ENCODE results near the gene R3HCC1L.
"Not testable (repeated sequence)": the region's sequence is repeated elsewhere in the genome, so short reads cannot be mapped to it uniquely, and the experiment has no call there.

Gene R3HCC1L

GRCh38 chr10:98131619-98132018 is 2.8 kb upstream of the R3HCC1L start:
- H3K4me2 ChIP-seq (ENCODE audit: low read depth, low read length, poor library complexity, severe bottlenecking) = no peak overlapping the region
- no peak for TF ChIP-seq EZH2phosphoT487 (conservative IDR thresholded peaks at IDR 0.05; ENCODE audit: low read length)
- no peak for TF ChIP-seq CTCF (IDR thresholded peaks at IDR 0.05; ENCODE audit: insufficient read depth, low read length, poor library complexity, severe bottlenecking)
- peaks cover 21% of the 10 kb centered on the region for H3K79me2 ChIP-seq (ENCODE audit: insufficient read depth, low read length)

GRCh38 chr10:98133075-98133752 is 1.2 kb upstream of the R3HCC1L start:
- not testable (repeated sequence) for H3K9me2 ChIP-seq (replicated peaks; ENCODE audit: insufficient read depth, low read length)
- H2AFZ ChIP-seq (ENCODE audit: low read depth, low read length, severe bottlenecking) = peak overlapping the region; percentile 95
- peak overlapping the region; percentile 28 for H3K4me3 ChIP-seq (ENCODE audit: insufficient read depth, low read length, poor library complexity, severe bottlenecking)

More at GRCh38 chr10:98131619-98132018, 2.8 kb upstream of the R3HCC1L start:
- no peak overlapping the region for H3K9ac ChIP-seq (ENCODE audit: low read length)
- H2AFZ ChIP-seq (ENCODE audit: low read depth, low read length, severe bottlenecking) = no peak overlapping the region
- H4K20me1 ChIP-seq (ENCODE audit: low read depth, low read length) = no peaks in the 10 kb centered on the region
- H3K9me3 ChIP-seq (ENCODE audit: insufficient read depth, low read length) = no peaks in the 10 kb centered on the region; the same call in 1 of the 2 replicates
- no peaks in the 10 kb centered on the region for H3K27me3 ChIP-seq (ENCODE audit: low read length)
- peaks cover 8% of the 10 kb centered on the region for H3F3A ChIP-seq (ENCODE audit: insufficient read depth)
- no peaks in the 10 kb centered on the region for H3K9me2 ChIP-seq (replicated peaks; ENCODE audit: insufficient read depth, low read length)
- no peak overlapping the region for H3K4me3 ChIP-seq (ENCODE audit: insufficient read depth, low read length, poor library complexity, severe bottlenecking)
- H3K27ac ChIP-seq (ENCODE audit: low read depth, low read length) = no peak overlapping the region
- H3K36me3 ChIP-seq (ENCODE audit: low read length) = no peaks in the 10 kb centered on the region

GRCh38 chr10:98134117-98134430 is 383 bp upstream of the R3HCC1L start:
- Histone ChIP-seq H3K4me3 (ENCODE audit: insufficient read depth, low read length, poor library complexity, severe bottlenecking) (peak overlapping the region; percentile 85), H3K9me2 (replicated peaks; ENCODE audit: insufficient read depth, low read length) (no peaks in the 10 kb centered on the region), H2AFZ (ENCODE audit: low read depth, low read length, severe bottlenecking) (peak overlapping the region; percentile 95), H3K27ac (ENCODE audit: low read depth, low read length) (peak overlapping the region; percentile 92), H3K79me2 (ENCODE audit: insufficient read depth, low read length) (peaks cover 46% of the 10 kb centered on the region), H3F3A (ENCODE audit: insufficient read depth) (peaks cover 8% of the 10 kb centered on the region), H3K27me3 (ENCODE audit: low read length) (no peaks in the 10 kb centered on the region), H4K20me1 (ENCODE audit: low read depth, low read length) (no peaks in the 10 kb centered on the region), H3K36me3 (ENCODE audit: low read length) (no peaks in the 10 kb centered on the region), H3K9me3 (ENCODE audit: insufficient read depth, low read length) (no peaks in the 10 kb centered on the region; the same call in 1 of the 2 replicates), H3K9ac (ENCODE audit: low read length) (peak overlapping the region; percentile 83), H3K4me2 (ENCODE audit: low read depth, low read length, poor library complexity, severe bottlenecking) (peak overlapping the region; percentile 61)
- TF ChIP-seq EZH2phosphoT487 (conservative IDR thresholded peaks at IDR 0.05; ENCODE audit: low read length) = no peak
- TF ChIP-seq CTCF (IDR thresholded peaks at IDR 0.05; ENCODE audit: insufficient read depth, low read length, poor library complexity, severe bottlenecking) = no peak

More at GRCh38 chr10:98133075-98133752, 1.2 kb upstream of the R3HCC1L start:
- not testable (repeated sequence) for H3K36me3 ChIP-seq (ENCODE audit: low read length); H3F3A ChIP-seq (ENCODE audit: insufficient read depth); H3K27me3 ChIP-seq (ENCODE audit: low read length); H4K20me1 ChIP-seq (ENCODE audit: low read depth, low read length); H3K9me3 ChIP-seq (ENCODE audit: insufficient read depth, low read length)
- H3K9ac ChIP-seq (ENCODE audit: low read length) = peak overlapping the region; percentile 83; the same call in 1 of the 2 replicates
- peak overlapping the region; percentile 92 for H3K27ac ChIP-seq (ENCODE audit: low read depth, low read length)
- peak overlapping the region; percentile 61 for H3K4me2 ChIP-seq (ENCODE audit: low read depth, low read length, poor library complexity, severe bottlenecking)
- peaks cover 37% of the 10 kb centered on the region for H3K79me2 ChIP-seq (ENCODE audit: insufficient read depth, low read length)

- H3F3A ChIP-seq (ENCODE audit: insufficient read depth) = peaks cover 8% of the 10 kb centered on the region
- peak overlapping the region; percentile 83 for H3K9ac ChIP-seq (ENCODE audit: low read length)
- no peaks in the 10 kb centered on the region for H3K9me2 ChIP-seq (replicated peaks; ENCODE audit: insufficient read depth, low read length)
- H3K9me3 ChIP-seq (ENCODE audit: insufficient read depth, low read length) = no peaks in the 10 kb centered on the region; the same call in 1 of the 2 replicates
- peak overlapping the region; percentile 92 for H3K27ac ChIP-seq (ENCODE audit: low read depth, low read length)
- no peaks in the 10 kb centered on the region for H3K27me3 ChIP-seq (ENCODE audit: low read length)
- peaks cover 12% of the 10 kb centered on the region for H4K20me1 ChIP-seq (ENCODE audit: low read depth, low read length)
- 0 out of 2 replicates have a peak, but pooled peaks cover 3% of the 10 kb centered on the region for H3K36me3 ChIP-seq (ENCODE audit: low read length)
- H3K4me3 ChIP-seq (ENCODE audit: insufficient read depth, low read length, poor library complexity, severe bottlenecking) = peak overlapping the region; percentile 85
- H2AFZ ChIP-seq (ENCODE audit: low read depth, low read length, severe bottlenecking) = no peak overlapping the region
- H3K4me2 ChIP-seq (ENCODE audit: low read depth, low read length, poor library complexity, severe bottlenecking) = peak overlapping the region; percentile 61
- no peak for TF ChIP-seq CTCF (IDR thresholded peaks at IDR 0.05; ENCODE audit: insufficient read depth, low read length, poor library complexity, severe bottlenecking)
- no peak for TF ChIP-seq EZH2phosphoT487 (conservative IDR thresholded peaks at IDR 0.05; ENCODE audit: low read length)
- peaks cover 58% of the 10 kb centered on the region for H3K79me2 ChIP-seq (ENCODE audit: insufficient read depth, low read length)
Measured at GRCh38 chr10:98135222-98135899, 904 bp downstream of the R3HCC1L start.

GRCh38 chr10:98136775-98137174 is 2.3 kb downstream of the R3HCC1L start:
- Histone ChIP-seq H4K20me1 (ENCODE audit: low read depth, low read length) (peaks cover 23% of the 10 kb centered on the region), H3K4me2 (ENCODE audit: low read depth, low read length, poor library complexity, severe bottlenecking) (peak overlapping the region; percentile 61), H3K79me2 (ENCODE audit: insufficient read depth, low read length) (peaks cover 73% of the 10 kb centered on the region)
- H3F3A ChIP-seq (ENCODE audit: insufficient read depth); H3K9ac ChIP-seq (ENCODE audit: low read length); H3K27me3 ChIP-seq (ENCODE audit: low read length); H2AFZ ChIP-seq (ENCODE audit: low read depth, low read length, severe bottlenecking); H3K36me3 ChIP-seq (ENCODE audit: low read length); H3K9me3 ChIP-seq (ENCODE audit: insufficient read depth, low read length); H3K4me3 ChIP-seq (ENCODE audit: insufficient read depth, low read length, poor library complexity, severe bottlenecking); H3K9me2 ChIP-seq (replicated peaks; ENCODE audit: insufficient read depth, low read length); H3K27ac ChIP-seq (ENCODE audit: low read depth, low read length): not testable (repeated sequence)
